Lung (tissue), 12 donors: ENCODE results near the gene KIRREL2. TPM values are rescaled to one million over a fixed set of nuclear protein-coding genes. Genes with fewer than 3 reads are reported as not detected.

ENCODE experiments used
- ATAC-seq: fragments of 200-7000 bp; cut with Tn5 transposase; one replicate; pipeline ENCODE4 v1.9.1; 2020; ENCODE audit warnings: moderate number of reproducible peaks; ENCODE audit not compliant: insufficient read depth, low FRiP score
- DNase-seq, 3 donors: peaks; one replicate each; pipeline ENCODE4 v3.0.0-alpha.2; 2013 to 2017
- H3K27ac ChIP-seq, 2 donors: one replicate each; pipeline ENCODE4 v1.5.1; 2013; ENCODE audit warnings: mild to moderate bottlenecking in 2 of 2, moderate library complexity in 2 of 2, control low read depth in 1 of 2, inconsistent platforms in 1 of 2, low read depth in 1 of 2, low read length in 1 of 2
- H3K27me3 ChIP-seq, 3 donors: one replicate each; pipeline ENCODE4 v1.5.1; 2013; ENCODE audit warnings: low read length in 2 of 3; ENCODE audit not compliant: control insufficient read depth in 3 of 3, insufficient read depth in 3 of 3
- H3K36me3 ChIP-seq, 4 donors: one replicate each; pipeline ENCODE4 v1.5.1; 2013; ENCODE audit warnings: low read length in 4 of 4, mild to moderate bottlenecking in 1 of 4, moderate library complexity in 1 of 4; ENCODE audit not compliant: control insufficient read depth in 4 of 4, insufficient read depth in 4 of 4
- H3K4me1 ChIP-seq, 5 donors: one replicate each; pipeline ENCODE4 v1.5.1; 2013; ENCODE audit warnings: low read length in 5 of 5, mild to moderate bottlenecking in 2 of 5, moderate library complexity in 1 of 5; ENCODE audit not compliant: control insufficient read depth in 5 of 5, insufficient read depth in 5 of 5
- H3K4me3 ChIP-seq: one replicate; pipeline ENCODE4 v1.5.1; 2013; ENCODE audit warnings: mild to moderate bottlenecking, control low read depth, moderate library complexity
- H3K9ac ChIP-seq, 2 donors: one replicate each; pipeline ENCODE4 v1.5.1; 2013; ENCODE audit warnings: low read length in 2 of 2, control low read depth in 1 of 2; ENCODE audit not compliant: insufficient read depth in 1 of 2
- H3K9me3 ChIP-seq, 4 donors: one replicate each; pipeline ENCODE4 v1.5.1; 2013; ENCODE audit warnings: low read length in 3 of 4, mild to moderate bottlenecking in 1 of 4, moderate library complexity in 1 of 4; ENCODE audit not compliant: control insufficient read depth in 4 of 4, insufficient read depth in 3 of 4
- CTCF ChIP-seq: IDR thresholded peaks from 2 replicates; pipeline ENCODE4 v1.5.1; 2012; ENCODE audit warnings: mild to moderate bottlenecking; ENCODE audit errors: control extremely low read depth, extremely low read depth
- WGBS, 2 donors: extraction: QIAGEN DNeasy Blood & Tissue Kit; methylation state at CpG; one replicate each; pipeline ENCODE4 v1.1.7; 2013; 5-methylcytosine and 5-hydroxymethylcytosine counted together
- polyA plus RNA-seq, 2 donors: library from polyadenylated mRNA; stranded (reverse); fragments of 200-250 nt; gene quantifications; one replicate each; pipeline ENCODE4 v1.2.1, GENCODE V29; 2013
- total RNA-seq, 2 donors: library from RNA; depleted of rRNA in 1 of 2; stranded (reverse); fragments of >200 nt in 1 of 2; gene quantifications; one replicate each; pipeline ENCODE4 v1.2.1, GENCODE V29; 2014 to 2021
- donor health status: control.
- donor health status: control.
- donor health status: Bipolar disorder and iron deficiency.
- donor health status: healthy.
- donor health status: DM: yes; HTN: yes; CAD: no.

Gene KIRREL2
- total and polyA plus RNA-seq, 4 donors: 0.04 to 1.2 (median 0.10) TPM; not detected in 1

- no peak overlapping the region for H3K27ac ChIP-seq
- peaks cover 0 to 6% (median 0%) of the 10 kb centered on the region in 4 donors for H3K9me3 ChIP-seq
- WGBS, 2 donors: 82 to 83% methylated on average over 8 of the region's 8 CpGs
- H3K36me3 ChIP-seq: no peaks in the 10 kb centered on the region
- H3K4me3 ChIP-seq: no peak overlapping the region
- DNase-seq: no peak
- no peak for ATAC-seq
- no peak overlapping the region for H3K9ac ChIP-seq
- H3K27me3 ChIP-seq: peaks cover 6 to 33% (median 27%) of the 10 kb centered on the region in 3 donors
- TF ChIP-seq CTCF: no peak
- peaks cover 0 to 18% (median 5%) of the 10 kb centered on the region in 5 donors for H3K4me1 ChIP-seq
Observed at GRCh38 chr19:35847911-35848310, 8.8 kb upstream of the KIRREL2 start.

GRCh38 chr19:35848486-35848885 lies 8.2 kb upstream of the KIRREL2 start:
- no peak for ATAC-seq
- Histone ChIP-seq H3K9me3 (peaks cover 0 to 5% (median 0%) of the 10 kb centered on the region in 4 donors), H3K36me3 (no peaks in the 10 kb centered on the region), H3K4me3 (no peak overlapping the region), H3K9ac (no peak overlapping the region), H3K27ac (no peak overlapping the region), H3K4me1 (peaks cover 0 to 18% (median 5%) of the 10 kb centered on the region in 5 donors), H3K27me3 (peaks cover 6 to 29% (median 27%) of the 10 kb centered on the region in 3 donors)
- 75 to 81% methylated on average over 8 of the region's 8 CpGs for WGBS, 2 donors
- no peak for DNase-seq
- TF ChIP-seq CTCF: no peak

GRCh38 chr19:35848919-35849505 lies 7.7 kb upstream of the KIRREL2 start:
- H3K27ac ChIP-seq: no peak overlapping the region
- no peaks in the 10 kb centered on the region for H3K36me3 ChIP-seq
- no peak for ATAC-seq
- no peak for TF ChIP-seq CTCF
- peaks cover 0 to 2% (median 0%) of the 10 kb centered on the region in 4 donors for H3K9me3 ChIP-seq
- peaks cover 6 to 25% (median 22%) of the 10 kb centered on the region in 3 donors for H3K27me3 ChIP-seq
- no peak overlapping the region for H3K9ac ChIP-seq
- H3K4me3 ChIP-seq: no peak overlapping the region
- WGBS, 2 donors: 91 to 92% methylated on average over 17 to 18 of the region's 18 CpGs
- DNase-seq: no peak
- H3K4me1 ChIP-seq: peaks cover 0 to 15% (median 5%) of the 10 kb centered on the region in 5 donors
